ENCODE data around the gene ZNF594. TPM values are rescaled to one million over a fixed set of nuclear protein-coding genes. Genes with fewer than 3 reads are reported as not detected.
"Not testable (repeated sequence)": the region's sequence is repeated elsewhere in the genome, so short reads cannot be mapped to it uniquely, and the experiment has no call there.

The ZNF594 gene
- total RNA-seq, 1 experiment from 2014 or later: 1.7 TPM

DNA sequence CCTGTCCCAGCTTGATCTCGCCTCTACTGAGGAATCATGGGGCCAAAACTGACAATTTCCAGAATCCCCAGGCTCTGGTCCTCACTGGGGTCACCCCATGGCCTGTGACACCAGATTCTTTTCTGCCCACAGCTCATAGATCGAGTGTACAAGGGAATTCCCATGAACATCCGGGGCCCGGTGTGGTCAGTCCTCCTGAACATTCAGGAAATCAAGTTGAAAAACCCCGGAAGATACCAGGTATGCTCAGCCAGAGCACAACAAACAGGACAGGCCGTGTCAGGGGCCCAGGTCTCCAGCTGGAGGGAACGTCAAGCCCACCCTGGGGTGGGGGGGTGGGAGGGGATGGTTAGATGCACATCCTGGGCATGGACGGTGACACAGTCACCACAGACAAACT, 58.4 kb downstream of the ZNF594 start:
- TF ChIP-seq EZH2phosphoT487 (IDR thresholded peaks at IDR 0.05; ENCODE audit: borderline replicate concordance, low read length): no peak
- TF ChIP-seq, protein P1, sequence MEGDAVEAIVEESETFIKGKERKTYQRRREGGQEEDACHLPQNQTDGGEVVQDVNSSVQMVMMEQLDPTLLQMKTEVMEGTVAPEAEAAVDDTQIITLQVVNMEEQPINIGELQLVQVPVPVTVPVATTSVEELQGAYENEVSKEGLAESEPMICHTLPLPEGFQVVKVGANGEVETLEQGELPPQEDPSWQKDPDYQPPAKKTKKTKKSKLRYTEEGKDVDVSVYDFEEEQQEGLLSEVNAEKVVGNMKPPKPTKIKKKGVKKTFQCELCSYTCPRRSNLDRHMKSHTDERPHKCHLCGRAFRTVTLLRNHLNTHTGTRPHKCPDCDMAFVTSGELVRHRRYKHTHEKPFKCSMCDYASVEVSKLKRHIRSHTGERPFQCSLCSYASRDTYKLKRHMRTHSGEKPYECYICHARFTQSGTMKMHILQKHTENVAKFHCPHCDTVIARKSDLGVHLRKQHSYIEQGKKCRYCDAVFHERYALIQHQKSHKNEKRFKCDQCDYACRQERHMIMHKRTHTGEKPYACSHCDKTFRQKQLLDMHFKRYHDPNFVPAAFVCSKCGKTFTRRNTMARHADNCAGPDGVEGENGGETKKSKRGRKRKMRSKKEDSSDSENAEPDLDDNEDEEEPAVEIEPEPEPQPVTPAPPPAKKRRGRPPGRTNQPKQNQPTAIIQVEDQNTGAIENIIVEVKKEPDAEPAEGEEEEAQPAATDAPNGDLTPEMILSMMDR (conservative IDR thresholded peaks at IDR 0.05; ENCODE audit: low read depth, low read length): no peak
- no peak for TF ChIP-seq EZH2 (IDR thresholded peaks at IDR 0.05; ENCODE audit: low read length, unreplicated experiment)
- Histone ChIP-seq H3K9ac (ENCODE audit: low read length) (no peak overlapping the region), H3K27me3 (ENCODE audit: low read length) (no peaks in the 10 kb centered on the region), H3K79me2 (ENCODE audit: low read length) (no peaks in the 10 kb centered on the region), H2AFZ (ENCODE audit: low read length) (no peak overlapping the region), H3K27ac (ENCODE audit: low read length) (no peak overlapping the region), H3K4me2 (ENCODE audit: low read length) (no peak overlapping the region), H3K4me1 (ENCODE audit: insufficient read depth, low read length) (no peaks in the 10 kb centered on the region), H3F3A (ENCODE audit: low read length, unreplicated experiment) (no peaks in the 10 kb centered on the region), H4K20me1 (ENCODE audit: low read length) (no peaks in the 10 kb centered on the region), H3K9me3 (ENCODE audit: low read length) (no peaks in the 10 kb centered on the region), H3K36me3 (ENCODE audit: low read depth, low read length) (no peaks in the 10 kb centered on the region), H3K9me2 (replicated peaks; ENCODE audit: low read length) (no peaks in the 10 kb centered on the region), H3K4me3 (ENCODE audit: low read length) (no peak overlapping the region)
- ChIA-PET CTCF (no interaction called here), POLR2A (ENCODE audit: unreplicated experiment) (no interaction called here)
- intact Hi-C loops (cut with micrococcal nuclease): no loop called here
- DNase-seq: no peak
- ATAC-seq: no peak
- no TSS peak for BruUV-seq (replicated peaks)

DNA sequence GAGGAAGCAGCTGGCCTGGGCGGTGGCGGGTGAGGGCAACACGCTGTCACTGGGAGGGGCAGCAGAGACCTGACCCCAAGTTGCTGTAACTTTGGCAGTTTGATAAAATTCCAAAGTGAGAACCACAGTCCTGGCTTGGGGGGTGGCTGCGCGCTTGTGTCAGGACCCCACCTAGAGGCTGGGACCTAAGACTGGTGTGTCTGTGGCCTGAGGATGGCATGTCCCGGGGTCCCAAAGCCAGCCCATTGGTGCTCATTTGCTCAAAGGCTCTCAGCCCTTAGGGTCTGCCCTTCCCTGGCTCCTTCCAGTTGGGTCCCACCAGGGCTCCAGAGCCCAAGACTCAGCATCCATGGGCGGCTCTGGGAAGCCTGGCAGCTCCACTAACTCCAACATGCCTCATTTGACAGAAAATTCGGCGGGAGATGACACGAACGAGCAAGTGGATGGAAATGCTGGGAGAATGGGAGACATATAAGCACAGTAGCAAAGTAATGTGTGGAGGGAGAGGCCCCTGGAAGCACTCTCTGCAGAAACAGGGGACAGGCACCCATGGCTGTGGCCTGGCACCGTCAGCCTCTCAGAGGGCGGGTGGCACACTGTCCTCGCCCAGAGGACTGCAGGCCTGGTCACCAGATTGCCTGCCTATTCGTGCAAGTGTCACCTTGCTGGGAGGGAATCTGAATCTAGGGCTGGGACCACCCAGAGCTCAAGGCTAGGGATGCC, 59.0 kb downstream of the ZNF594 start:
- POLR2A ChIA-PET (ENCODE audit: unreplicated experiment): not testable (repeated sequence)

DNA sequence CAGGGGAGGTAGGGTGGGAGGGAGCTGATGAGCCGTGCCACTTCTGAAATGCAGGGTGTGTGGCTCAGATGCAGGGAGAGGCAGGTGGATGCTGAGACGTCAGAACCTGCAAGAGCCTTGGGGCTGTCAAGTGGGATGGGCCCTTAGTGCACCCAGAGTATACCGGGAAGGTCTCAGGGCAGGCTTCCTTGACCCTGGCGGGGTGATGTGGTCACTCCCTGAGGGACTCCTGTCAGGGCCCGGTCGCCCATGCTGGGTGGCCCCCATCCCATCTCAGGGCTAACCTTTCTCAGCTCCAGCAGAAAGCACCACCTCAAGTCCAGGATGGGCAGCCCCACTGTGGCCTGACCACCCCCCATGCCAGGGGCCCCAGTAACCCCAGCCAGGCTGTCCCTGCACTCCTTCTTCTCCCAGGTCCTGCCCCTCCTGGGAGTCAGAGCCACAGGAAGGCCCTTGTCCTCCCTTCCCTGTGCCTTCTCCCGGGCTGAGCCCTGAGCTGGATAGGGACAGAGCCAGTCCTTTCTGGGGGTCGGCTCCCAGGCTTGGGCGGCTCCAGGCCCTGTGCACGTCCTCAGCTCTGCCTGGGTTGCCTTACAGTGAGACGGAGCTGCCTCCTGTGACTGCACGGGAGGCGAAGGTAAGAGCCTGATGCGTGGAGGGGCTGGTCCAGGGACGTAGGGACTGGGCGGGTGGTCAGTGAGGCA, 59.7 kb downstream of the ZNF594 start:
- H3K36me3 ChIP-seq (ENCODE audit: low read depth, low read length); CTCF ChIA-PET; H2AFZ ChIP-seq (ENCODE audit: low read length); BruUV-seq (replicated peaks); H3K9me3 ChIP-seq (ENCODE audit: low read length); H3K79me2 ChIP-seq (ENCODE audit: low read length); H3K4me3 ChIP-seq (ENCODE audit: low read length); ATAC-seq; H4K20me1 ChIP-seq (ENCODE audit: low read length); intact Hi-C loops (cut with micrococcal nuclease); DNase-seq; H3K27ac ChIP-seq (ENCODE audit: low read length); H3F3A ChIP-seq (ENCODE audit: low read length, unreplicated experiment); POLR2A ChIA-PET (ENCODE audit: unreplicated experiment); H3K9me2 ChIP-seq (replicated peaks; ENCODE audit: low read length); H3K4me1 ChIP-seq (ENCODE audit: insufficient read depth, low read length); H3K9ac ChIP-seq (ENCODE audit: low read length); H3K4me2 ChIP-seq (ENCODE audit: low read length); H3K27me3 ChIP-seq (ENCODE audit: low read length): not testable (repeated sequence)

More for the DNA sequence above, 59.0 kb downstream of the ZNF594 start:
- CTCF ChIA-PET; BruUV-seq (replicated peaks); H3K79me2 ChIP-seq (ENCODE audit: low read length); H3F3A ChIP-seq (ENCODE audit: low read length, unreplicated experiment); H3K9me2 ChIP-seq (replicated peaks; ENCODE audit: low read length); H3K9ac ChIP-seq (ENCODE audit: low read length); H3K4me1 ChIP-seq (ENCODE audit: insufficient read depth, low read length); H4K20me1 ChIP-seq (ENCODE audit: low read length); H3K4me2 ChIP-seq (ENCODE audit: low read length); H3K27me3 ChIP-seq (ENCODE audit: low read length); H3K27ac ChIP-seq (ENCODE audit: low read length); H2AFZ ChIP-seq (ENCODE audit: low read length); H3K36me3 ChIP-seq (ENCODE audit: low read depth, low read length); ATAC-seq; H3K9me3 ChIP-seq (ENCODE audit: low read length); H3K4me3 ChIP-seq (ENCODE audit: low read length); intact Hi-C loops (cut with micrococcal nuclease); DNase-seq: not testable (repeated sequence)
